NAMALWA (cell line): ENCODE data around the gene CDH13.

Source experiments
- DNase-seq: peaks from one replicate; pipeline ENCODE4 v3.0.0-alpha.2; 2015; ENCODE audit warnings: low spot score

CDH13 gene

DNA sequence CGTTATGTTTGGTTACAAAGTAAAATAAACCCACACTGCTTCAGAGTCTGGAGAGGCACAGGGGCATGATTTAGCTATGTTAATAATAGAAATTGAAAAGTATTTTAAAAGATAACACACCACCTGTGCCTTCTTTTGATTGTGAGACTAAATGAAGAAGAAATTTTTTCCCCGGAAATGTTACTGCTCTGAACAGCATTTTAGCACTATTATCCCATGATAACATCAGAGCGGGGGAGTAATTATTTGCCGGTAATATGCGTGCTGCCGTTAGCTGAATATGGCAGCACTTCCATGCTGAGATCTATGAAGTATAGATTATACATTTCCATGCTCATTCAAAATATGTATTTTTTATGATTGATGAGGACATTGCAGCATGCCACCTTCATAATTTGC, 680.8 kb downstream of the CDH13 start:
- no peak for DNase-seq

DNA sequence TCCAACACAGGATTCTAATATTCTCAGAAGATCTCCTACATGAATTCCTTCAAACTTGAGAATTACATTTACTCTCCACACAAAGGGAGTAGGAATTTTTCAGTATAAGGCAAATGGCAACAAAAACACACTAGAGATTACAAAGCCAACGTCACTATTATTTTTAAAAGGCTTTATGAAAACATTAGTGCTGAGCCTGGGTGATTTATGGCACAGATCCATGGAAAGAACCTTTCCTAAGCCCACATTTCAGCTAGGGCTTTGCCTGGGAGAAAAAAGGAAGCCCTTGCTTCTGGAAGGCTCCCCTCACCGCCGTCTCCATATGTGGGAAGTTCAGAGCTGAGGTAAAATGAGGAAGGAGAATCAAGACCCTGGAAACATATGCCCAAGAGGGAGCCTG, 681.6 kb downstream of the CDH13 start:
- DNase-seq = no peak

DNA sequence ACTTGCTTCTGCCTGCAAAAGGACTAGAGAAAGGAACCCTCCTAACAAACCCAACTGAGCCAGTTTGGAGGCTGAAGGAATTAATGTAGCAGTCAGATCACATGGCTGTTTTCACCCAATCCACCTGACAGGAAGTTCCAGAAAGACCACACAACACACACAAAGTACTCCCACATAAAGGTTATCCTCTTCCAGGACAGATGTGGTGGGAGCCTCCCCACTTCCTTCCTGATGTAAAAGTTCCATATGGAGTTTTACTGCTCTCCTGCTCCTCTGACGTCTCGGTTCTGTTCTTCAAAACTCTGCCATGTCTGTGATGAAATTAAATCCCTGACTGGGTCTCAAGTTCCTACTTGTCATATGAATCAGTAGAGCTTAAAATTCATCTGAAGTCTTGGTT, 684.0 kb downstream of the CDH13 start:
- no peak for DNase-seq

DNA sequence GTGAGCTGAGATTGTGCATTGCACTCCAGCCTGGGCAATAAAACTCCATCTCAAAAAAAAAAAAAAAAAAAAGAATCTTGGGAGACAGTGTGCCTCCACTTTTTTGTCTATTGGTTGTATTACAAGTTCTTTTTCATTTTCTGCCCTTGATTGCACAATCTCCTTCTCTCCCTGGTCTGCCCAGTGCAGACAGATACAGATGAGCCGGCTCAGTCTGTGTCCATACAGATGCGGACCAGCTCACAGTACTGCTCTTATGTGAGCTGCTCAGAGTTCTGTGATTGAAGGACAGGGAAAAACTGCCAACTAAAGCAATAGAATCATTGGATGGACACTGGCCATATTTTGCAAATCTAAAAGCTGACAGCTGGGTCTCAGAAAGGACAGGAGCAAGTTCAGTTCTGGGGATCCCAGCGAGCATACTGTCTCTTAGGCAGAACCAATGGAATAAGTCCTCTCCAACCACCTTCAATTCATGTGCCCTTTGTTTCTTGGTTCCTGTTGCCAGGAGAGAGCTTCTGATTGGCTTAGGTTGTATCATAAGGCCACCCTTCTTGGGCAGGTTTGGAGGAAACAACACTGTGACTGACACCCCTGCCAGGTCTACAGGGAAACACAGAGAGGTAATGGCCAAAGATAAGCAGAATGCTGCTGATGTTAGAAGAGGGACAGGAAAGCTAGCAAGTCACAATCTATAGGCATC, 685.4 kb downstream of the CDH13 start:
- DNase-seq = no peak

DNA sequence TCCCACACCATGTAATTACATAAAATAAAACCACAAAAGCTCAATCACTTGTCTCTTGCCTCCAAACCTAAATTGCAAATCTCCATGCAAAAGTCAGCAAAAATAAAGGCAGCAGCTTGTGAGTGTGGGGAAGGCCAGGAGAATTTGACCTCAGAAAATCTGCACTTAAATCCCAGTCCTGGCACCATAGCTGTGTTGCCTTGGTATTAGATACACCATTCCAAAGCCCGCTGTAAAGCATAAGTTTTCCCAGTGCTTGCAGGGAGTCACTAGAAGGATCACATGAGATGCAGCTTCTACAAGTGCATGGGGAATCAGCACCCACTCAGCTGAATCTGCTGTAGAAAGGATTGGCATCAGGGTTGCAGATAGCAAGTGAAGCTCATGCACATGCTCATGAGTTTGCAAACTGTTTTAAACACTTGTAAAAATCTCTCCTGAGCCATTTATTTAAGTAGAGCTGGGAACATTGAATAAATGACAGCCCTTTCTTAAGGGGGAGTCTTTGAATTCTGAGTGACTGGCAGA, 686.0 kb downstream of the CDH13 start:
- DNase-seq = no peak

DNA sequence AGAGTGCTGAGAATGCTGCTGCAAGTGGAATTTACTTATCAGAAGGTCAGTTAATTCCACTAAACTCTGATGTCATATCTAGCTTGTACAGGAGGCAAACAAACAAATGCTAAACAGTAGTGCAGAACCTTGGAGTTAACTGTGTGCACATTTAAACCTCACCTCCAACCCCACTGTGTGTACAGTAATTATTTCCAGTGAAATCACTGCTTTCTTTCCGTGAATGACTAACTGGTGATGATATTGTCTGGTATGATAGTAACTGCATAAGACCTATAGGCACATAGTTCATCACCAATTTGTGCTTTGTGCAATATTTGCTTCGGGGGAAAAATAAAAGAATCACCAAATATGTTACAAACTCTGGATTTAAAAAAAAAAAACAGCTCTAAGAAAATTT, 688.5 kb downstream of the CDH13 start:
- no peak for DNase-seq

DNA sequence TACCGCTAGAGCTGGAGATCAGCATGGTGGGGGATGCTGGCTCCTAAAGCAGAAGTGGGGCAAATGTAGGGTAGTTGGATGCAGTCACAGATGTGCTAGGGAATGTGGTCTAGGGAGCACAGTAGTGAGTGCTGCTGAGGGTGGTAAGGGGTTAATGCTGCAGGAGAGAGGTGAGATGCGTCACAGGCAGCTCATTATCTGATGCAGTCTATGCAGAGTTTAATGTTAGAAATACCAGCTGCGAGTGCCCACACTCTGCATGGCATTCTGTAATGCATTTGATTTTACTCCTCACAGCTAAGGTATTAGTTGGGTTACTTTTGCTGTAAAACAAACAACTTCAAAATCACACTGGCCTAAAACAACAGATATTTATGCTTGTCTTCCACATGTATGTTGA, 689.7 kb downstream of the CDH13 start:
- no peak for DNase-seq

DNA sequence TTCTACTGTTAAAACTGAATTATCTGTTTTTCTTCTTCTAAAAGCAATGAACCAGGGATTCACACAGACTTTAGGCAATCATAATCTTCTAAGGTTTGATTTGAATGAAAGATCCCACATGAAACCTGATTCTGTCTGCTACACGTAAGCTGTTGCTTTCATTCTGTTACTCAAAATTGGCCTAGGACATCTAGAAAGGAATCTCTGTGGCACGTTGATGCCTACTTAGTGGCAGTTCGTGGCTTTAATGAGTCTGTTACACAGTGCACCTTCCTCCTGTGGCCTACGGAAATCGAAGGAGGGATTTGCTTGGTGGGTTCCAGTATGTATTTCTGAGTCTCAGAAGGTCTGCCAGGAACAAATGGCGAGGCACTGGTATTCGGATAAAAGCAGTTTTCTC, 691.6 kb downstream of the CDH13 start:
- no peak for DNase-seq

DNA sequence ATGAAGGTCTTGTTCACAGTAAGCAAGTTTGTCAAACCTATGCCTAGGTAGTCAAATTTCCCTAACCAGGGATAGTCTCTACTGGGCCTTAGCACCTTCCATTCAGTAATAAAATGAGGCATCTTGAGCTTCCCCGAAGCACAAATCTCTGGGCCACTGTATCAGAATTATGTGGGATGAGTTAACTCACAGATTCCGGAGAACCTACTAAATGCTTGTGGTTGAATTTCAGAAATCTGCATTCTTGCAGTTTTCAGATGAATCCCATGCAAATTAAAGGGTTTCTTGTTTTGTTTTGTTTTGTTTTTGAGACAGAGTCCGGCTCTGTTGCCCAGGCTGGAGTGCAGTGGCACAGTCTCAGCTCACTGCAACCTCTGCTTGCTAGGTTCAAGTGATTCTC, 702.2 kb downstream of the CDH13 start:
- no peak for DNase-seq

DNA sequence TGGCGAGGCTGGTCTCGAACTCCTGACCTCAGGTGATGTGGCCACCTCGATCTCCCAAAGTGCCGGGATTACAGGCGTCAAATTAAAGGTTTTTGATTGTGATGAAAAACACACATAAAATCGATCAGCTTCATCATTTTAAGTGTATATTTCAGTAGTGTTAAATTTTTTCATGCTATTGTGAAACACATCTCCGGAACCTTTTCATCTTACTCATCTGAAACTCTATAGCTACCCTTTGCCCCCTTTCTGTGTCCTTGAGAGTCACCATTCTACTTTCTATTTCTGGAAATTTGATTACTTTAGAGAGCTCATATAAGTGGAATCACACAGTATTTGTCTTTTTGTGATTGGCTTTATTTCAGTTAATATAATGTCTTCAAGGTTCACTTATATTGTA, 702.7 kb downstream of the CDH13 start:
- no peak for DNase-seq

DNA sequence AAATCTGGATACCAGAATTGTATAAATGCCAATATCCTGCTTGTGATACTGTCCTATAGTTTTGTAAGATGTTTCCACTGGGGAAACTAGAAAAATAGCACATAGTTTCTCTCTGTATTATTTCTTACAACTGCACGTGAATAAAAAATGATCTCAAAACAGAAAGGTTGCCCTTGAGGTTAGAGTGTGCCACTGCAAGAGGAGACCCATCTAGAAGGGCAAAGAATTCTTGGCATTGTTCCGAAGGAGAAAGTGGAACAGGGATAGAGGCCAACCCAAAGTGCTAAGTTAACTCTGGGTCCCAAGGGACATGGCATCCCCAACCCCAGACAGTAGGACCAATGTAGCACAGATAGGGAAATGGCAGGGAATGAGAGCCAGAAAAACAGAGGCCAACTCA, 703.5 kb downstream of the CDH13 start:
- no peak for DNase-seq

DNA sequence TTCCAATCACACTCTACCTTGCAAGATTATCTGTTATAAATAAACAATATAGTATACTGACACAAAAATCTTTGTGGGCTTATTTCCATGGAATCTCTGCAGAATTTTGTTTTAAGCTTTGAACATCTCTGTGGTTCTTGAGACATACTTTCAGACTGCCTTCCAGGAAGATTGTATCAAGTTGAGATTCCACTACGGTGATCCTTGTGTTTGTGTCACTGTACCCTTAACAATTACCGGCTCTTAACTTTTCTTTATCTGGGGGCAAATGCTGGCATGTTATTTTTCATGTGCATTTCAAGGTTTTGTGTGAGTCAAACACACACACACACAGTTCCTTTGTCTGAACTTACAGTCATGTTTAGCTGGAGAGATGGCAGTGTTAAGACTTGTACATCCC, 708.3 kb downstream of the CDH13 start:
- DNase-seq = no peak

DNA sequence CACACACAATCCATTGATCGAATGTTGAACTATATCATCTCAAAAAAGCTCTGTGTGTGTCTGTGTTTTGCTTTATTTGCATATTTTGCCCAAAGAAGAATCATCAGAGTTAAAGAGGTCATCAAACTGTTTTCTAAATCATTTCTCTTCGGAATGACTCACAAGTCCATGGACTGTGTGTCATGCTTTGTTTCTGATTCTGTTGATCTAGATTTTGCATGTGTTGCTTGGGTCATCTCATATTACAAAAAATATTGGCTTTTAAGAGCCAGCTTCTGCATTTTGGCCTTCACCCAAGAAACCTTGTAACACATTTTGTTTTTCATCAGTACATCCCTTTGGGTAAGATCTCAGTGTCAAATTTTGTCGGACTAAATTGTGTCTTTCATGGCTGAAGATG, 709.8 kb downstream of the CDH13 start:
- no peak for DNase-seq

DNA sequence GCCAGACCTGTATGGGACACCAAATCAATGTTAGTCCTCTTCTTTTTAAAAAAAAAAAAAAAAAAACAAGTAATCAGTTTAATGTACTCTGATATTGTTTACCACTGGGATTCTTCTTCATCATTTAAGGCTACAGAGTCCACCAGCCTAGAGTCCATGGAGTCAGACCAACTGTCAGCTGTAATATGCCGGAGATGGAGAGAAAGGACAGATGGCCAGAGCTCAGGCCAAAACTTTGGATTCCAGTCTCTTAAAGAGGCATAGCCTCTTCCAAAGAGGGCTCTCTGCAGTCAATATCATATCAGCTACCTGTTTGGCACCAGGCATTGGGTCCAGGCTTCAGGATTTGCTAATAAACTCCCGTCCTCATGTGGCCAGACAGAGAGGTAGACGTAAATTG, 711.4 kb downstream of the CDH13 start:
- DNase-seq = no peak

DNA sequence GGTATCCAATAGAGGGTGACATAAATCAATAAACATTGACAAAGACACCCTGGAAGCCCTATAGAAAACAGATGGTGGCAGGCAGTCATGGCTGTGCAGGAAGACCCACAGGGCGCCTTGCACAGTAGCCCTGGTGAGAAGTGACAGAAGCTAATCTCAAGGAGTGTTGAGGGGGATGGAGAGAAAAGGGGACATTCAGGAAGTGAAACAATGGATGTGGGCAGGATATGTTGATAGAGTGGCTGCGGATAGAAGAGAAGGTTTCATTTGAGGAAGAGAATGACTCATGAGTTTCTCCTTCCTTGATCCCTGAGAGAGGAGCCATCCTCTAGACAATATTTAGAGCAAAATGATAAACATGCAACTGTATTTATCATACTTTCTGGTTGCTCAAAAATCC, 712.2 kb downstream of the CDH13 start:
- DNase-seq = no peak

DNA sequence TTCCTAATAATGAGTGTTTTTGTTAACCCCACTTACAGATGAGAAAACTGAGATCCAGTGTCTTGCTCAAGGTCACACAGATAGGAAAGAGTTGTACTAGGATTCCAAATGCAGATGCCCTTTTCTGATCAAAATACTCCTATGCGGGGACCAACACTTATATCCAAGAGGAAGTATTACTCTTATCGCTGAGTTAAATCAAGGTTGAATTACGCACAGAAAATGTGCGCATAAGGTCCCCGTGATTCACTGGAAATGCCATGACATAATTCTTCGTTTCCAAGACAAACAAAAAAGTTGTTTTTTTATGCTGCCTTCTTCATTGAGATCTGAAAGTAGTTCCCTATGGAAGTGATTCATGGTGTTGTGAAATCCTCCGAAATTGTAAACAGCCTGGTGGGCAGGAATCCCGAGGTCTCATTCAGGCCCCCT, 717.2 kb downstream of the CDH13 start:
- no peak for DNase-seq

DNA sequence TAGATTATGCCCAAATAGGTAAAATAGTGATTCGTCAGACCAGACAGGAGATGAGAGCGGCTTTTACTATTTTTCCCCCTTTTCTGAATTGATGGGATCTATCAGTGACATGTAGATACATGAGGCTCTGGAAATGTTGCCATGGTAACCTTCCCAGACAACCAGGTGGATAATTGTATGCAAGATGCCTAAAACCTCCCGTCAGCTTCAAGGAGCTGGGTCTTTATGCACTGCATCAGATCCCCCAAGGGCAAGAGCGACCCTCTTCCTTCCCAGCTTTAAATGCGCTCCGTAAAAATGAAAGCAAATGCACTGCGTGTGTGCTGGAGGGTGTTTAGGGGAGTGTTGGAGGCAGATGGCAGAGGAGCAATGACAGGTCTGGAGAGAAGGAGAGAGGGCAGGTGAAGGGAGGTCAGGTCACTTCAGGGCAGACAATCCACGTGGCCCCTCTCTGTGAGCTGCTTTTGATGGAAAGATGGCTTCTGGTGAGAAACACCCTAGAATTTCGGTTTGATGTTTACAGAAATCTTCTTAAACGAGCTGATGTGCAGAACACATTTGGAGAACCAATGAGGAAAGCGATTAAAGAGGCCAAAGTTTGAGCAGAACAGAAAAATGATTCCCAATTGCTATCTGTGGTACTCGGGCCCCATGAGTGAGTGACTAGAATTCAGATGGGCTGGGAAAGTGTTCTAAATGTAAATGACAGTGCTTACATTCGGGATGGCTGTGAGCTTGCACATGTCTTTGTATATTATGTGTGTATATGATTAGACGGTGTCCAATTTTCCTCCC, 719.3 kb downstream of the CDH13 start:
- no peak for DNase-seq

DNA sequence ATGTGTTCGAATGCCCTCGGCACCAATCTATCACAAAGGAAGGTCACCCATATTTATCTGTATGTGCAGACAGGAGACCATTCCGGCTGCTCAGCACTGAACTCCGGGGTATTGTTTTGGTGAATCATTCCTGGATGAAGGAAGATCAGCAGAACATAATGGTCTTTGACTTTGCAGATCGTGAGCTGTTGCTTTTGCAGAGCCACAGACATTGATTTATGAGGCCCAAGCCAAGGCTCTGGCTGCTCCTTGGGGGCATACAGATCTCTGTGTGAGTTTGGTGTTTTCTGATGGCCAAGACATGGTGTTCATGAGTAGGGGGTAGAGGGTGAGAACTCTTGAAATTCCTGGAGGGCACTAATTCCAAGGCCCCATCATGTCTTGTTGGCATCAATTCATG, 722.2 kb downstream of the CDH13 start:
- no peak for DNase-seq

DNA sequence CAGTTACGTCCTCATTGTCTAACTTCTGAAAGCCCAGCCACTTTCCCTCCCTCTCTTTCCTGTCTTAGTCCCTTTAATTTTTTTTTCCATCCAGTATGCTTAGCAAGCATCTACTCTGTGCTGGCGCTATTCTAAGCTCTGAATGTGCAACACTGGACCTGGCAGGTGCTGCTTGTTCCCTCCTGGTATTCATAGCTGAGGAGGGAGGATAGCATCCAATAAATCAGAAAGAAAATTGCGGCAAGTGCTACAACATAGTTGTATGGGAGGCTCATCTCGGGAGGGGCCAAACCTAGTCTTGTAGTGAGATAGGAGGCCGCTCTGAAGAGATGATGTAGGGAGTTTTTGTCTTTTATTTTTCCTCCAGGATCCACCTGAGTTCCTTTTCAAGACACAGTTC, 723.7 kb downstream of the CDH13 start:
- DNase-seq = no peak

DNA sequence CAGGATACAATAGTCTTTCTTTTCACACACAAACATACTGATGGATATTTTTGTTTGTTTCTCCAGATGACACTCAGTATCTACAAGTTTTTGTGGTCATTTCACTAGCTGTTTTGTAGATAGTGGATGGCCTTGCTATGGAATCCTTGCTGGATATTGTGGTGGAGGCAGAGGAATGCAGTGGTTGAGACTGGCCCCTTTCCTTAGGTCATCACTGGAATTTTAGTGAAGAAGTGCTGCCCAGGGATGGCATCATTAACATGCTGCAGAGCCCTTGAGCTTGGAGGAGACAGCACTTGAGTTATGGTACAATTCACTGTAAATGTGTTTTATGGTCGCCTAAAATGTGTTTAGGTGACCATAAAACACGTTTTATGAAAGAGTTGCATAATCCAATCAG, 725.1 kb downstream of the CDH13 start:
- no peak for DNase-seq

DNA sequence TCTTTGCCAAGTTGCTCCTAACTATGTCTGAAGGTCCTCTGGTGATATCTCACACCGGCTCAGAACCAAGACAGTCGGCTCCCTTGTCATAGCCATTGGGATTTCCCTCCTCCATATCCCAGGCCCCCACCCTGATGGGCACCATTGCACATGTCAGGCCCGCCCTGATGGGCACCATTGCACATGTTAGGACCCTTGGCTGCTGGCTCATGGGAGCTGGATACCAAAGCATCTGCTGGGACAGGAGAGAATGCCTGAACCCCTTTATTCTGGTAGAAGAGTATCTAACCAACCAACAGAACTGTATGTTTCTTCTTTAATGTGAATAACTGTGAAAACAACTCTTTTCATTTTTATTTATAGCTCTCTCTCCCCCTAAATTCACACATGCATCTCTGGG, 726.5 kb downstream of the CDH13 start:
- DNase-seq = no peak

DNA sequence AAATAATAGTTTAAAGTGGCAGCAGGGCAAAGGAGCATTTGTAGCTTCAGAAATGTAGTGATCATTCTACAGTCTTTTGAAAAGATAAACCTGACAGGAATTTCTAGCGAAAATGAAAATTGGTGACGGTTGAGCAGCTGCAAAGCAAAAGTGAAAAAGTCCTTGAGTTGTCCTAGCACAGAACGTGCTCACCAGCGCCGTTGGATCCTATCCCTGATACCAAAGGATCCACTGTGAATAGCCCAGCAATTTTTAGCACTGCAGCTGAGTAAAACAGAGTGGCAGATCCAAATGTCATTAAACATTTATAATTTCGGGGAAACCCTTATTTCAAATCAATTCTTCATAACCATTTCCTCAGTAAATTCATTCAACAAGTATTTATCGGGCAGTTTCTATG, 727.2 kb downstream of the CDH13 start:
- DNase-seq = no peak

DNA sequence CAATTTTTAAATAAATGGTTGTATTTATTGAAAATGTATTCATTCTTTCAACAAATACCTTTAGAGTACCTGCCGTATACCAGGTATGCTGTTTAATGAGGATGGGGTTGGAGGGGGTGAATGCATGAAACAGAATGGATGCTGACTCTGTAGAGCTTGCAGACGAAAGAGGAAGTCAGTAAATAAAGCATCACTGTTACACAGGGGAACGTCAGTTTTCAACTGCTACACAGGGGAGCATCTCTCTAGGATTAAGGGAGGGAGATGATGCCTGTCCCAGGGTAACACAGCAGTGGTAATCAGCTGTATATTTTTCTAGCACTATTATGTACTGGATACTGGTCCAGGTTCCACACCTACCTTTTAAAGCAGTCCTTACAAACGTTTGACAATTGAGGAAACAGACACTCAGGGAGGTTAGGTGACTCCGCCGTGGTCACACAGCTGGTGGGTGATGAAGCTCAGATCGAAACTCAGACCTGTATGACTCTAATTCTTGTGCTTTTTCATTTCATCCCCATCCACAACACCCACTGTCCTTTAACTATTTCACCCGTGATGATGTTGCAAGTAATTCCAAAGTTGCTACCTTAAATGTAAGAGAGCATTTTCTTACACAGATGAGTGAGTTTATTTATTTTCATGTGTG, 728.9 kb downstream of the CDH13 start:
- DNase-seq = no peak
